CD14-positive monocyte (primary cell): Measurements from ENCODE around the gene CDH8. TPM values are rescaled to one million over a fixed set of nuclear protein-coding genes. Genes with fewer than 3 reads are reported as not detected.

ENCODE experiments used
- DNase-seq, 3 donors: peaks; one replicate each; pipeline ENCODE4 v3.0.0-alpha.2; 2011 to 2022
- H2AFZ ChIP-seq: 2 replicates; pipeline ENCODE4 v1.6.0; 2012; ENCODE audit warnings: mild to moderate bottlenecking, low read depth, low read length, inconsistent platforms; ENCODE audit not compliant: insufficient read depth, poor library complexity, severe bottlenecking
- H3K27ac ChIP-seq, 2 donors: 1 replicate in 1 of 2; 2 replicates in 1 of 2; pipeline ENCODE4 v1.5.1; 2012 to 2013; ENCODE audit warnings: low read length in 2 of 2, control low read depth in 1 of 2, inconsistent platforms in 1 of 2, low read depth in 1 of 2, mild to moderate bottlenecking in 1 of 2
- H3K27me3 ChIP-seq, 2 donors: one replicate each; pipeline versions ENCODE4 v1.6.0 to v1.6.1; 2011 to 2013; ENCODE audit warnings: low read length in 2 of 2; ENCODE audit not compliant: control insufficient read depth in 2 of 2, insufficient read depth in 2 of 2
- H3K36me3 ChIP-seq, 2 donors: replicated peaks in 1 of 2; 1 replicate in 1 of 2; 2 replicates in 1 of 2; pipeline versions ENCODE4 v1.5.1 to v1.6.1; 2012 to 2013; ENCODE audit warnings: low read length in 2 of 2, control low read depth in 1 of 2, inconsistent platforms in 1 of 2, mild to moderate bottlenecking in 1 of 2; ENCODE audit not compliant: insufficient read depth in 2 of 2, control insufficient read depth in 1 of 2
- H3K4me1 ChIP-seq, 2 donors: 1 replicate in 1 of 2; 2 replicates in 1 of 2; pipeline versions ENCODE4 v1.5.1 to v1.6.1; 2012 to 2013; ENCODE audit warnings: low read length in 2 of 2, control low read depth in 1 of 2, inconsistent platforms in 1 of 2, mild to moderate bottlenecking in 1 of 2, moderate library complexity in 1 of 2; ENCODE audit not compliant: insufficient read depth in 2 of 2, control insufficient read depth in 1 of 2
- H3K4me2 ChIP-seq: replicated peaks from 2 replicates; pipeline ENCODE3; 2012; ENCODE audit warnings: low read length, moderate library complexity, mild to moderate bottlenecking; ENCODE audit not compliant: poor library complexity, severe bottlenecking; ENCODE audit errors: extremely low read depth
- H3K4me3 ChIP-seq, 3 experiments: fragments of 200-600 bp in 1 of 3; sonication (generic) in 1 of 3; replicated peaks in 1 of 3; 1 replicate in 2 of 3; 2 replicates in 1 of 3; pipeline ENCODE4 v1.5.1; 2011 to 2013; ENCODE audit warnings: low read length in 3 of 3, mild to moderate bottlenecking in 3 of 3, control low read depth in 2 of 3, low read depth in 2 of 3, inconsistent platforms in 1 of 3, moderate library complexity in 1 of 3
- H3K79me2 ChIP-seq: 2 replicates; pipeline ENCODE4 v1.6.0; 2012; ENCODE audit warnings: mild to moderate bottlenecking, control low read depth, inconsistent platforms, low read length, moderate library complexity; ENCODE audit not compliant: insufficient read depth
- H3K9ac ChIP-seq: 2 replicates; pipeline ENCODE4 v1.6.0; 2017; ENCODE audit warnings: low read length, mild to moderate bottlenecking; ENCODE audit not compliant: insufficient read depth, poor library complexity, severe bottlenecking
- H3K9me3 ChIP-seq, 2 donors: replicated peaks in 1 of 2; 1 replicate in 1 of 2; 2 replicates in 1 of 2; pipeline versions ENCODE4 v1.5.1 to v1.6.1; 2012 to 2013; ENCODE audit warnings: low read length in 2 of 2, control low read depth in 1 of 2; ENCODE audit not compliant: control insufficient read depth in 1 of 2, insufficient read depth in 1 of 2
- H4K20me1 ChIP-seq: 2 replicates; pipeline ENCODE4 v1.6.0; 2012; ENCODE audit warnings: mild to moderate bottlenecking, low read length, control low read depth, moderate library complexity; ENCODE audit not compliant: insufficient read depth
- H3K27ac Mint-ChIP-seq, 7 donors: one replicate each; pipeline ENCODE4 v1.8.0; 2020; ENCODE audit warnings: mild to moderate bottlenecking in 7 of 7, mixed read lengths in 7 of 7, moderate library complexity in 6 of 7, inconsistent platforms in 2 of 7
- H3K27me3 Mint-ChIP-seq, 3 donors: one replicate each; pipeline ENCODE4 v1.8.0; 2021 to 2022; ENCODE audit warnings: low read depth in 3 of 3, mild to moderate bottlenecking in 3 of 3, mixed read lengths in 3 of 3, moderate library complexity in 3 of 3, inconsistent platforms in 1 of 3
- H3K36me3 Mint-ChIP-seq, 2 donors: one replicate each; pipeline ENCODE4 v1.8.0; 2020; ENCODE audit warnings: mixed read lengths in 2 of 2, inconsistent platforms in 1 of 2, mild to moderate bottlenecking in 1 of 2
- H3K4me1 Mint-ChIP-seq: one replicate; pipeline ENCODE4 v1.8.0; 2020; ENCODE audit warnings: mild to moderate bottlenecking, mixed read lengths
- H3K4me3 Mint-ChIP-seq, 2 donors: one replicate each; pipeline ENCODE4 v1.8.0; 2020; ENCODE audit warnings: mild to moderate bottlenecking in 2 of 2, mixed read lengths in 2 of 2, moderate library complexity in 1 of 2
- H3K9me3 Mint-ChIP-seq, 7 donors: one replicate each; pipeline ENCODE4 v1.8.0; 2020 to 2022; ENCODE audit warnings: mixed read lengths in 7 of 7, mild to moderate bottlenecking in 6 of 7, moderate library complexity in 6 of 7, inconsistent platforms in 2 of 7
- CTCF ChIP-seq: fragments of 200-600 bp; IDR thresholded peaks from one replicate; pipeline ENCODE4 v1.8.0; 2022; ENCODE audit warnings: antibody characterized with exemption, mild to moderate bottlenecking
- WGBS: methylation state at CpG from one replicate; pipeline ENCODE4 v1.1.5; 2013; ENCODE audit warnings: missing lambda C conversion rate; ENCODE audit not compliant: insufficient coverage; 5-methylcytosine and 5-hydroxymethylcytosine counted together
- intact Hi-C, 2 donors: fragments of 100-400 bp; cut with micrococcal nuclease; formaldehyde crosslinking; loops; one replicate each; pipeline versions ENCODE4 v1.15.0 to v1.15.1; 2023
- polyA plus RNA-seq, 3 donors: library from polyadenylated mRNA; depleted of rRNA in 1 of 3; unstranded in 2 of 3; stranded (reverse) in 1 of 3; fragments of 300-500 nt in 2 of 3; fragments of >200 nt in 1 of 3; fragmentation: Illumina TruSeq in 2 of 3; gene quantifications; 1 replicate in 2 of 3; 2 replicates in 1 of 3; pipeline ENCODE4 v1.2.3, GENCODE V29; 2012 to 2021

Gene CDH8
- polyA plus RNA-seq, 3 donors, result not detected

GRCh38 chr16:62051942-62052341 is 15.7 kb upstream of the CDH8 start:
- TF ChIP-seq CTCF, result no peak
- Mint-ChIP-seq H3K4me1 (no peaks in the 10 kb centered on the region), H3K36me3 (no peaks in the 10 kb centered on the region), H3K27ac (no peak overlapping the region), H3K4me3 (no peak overlapping the region), H3K27me3 (peaks cover 0 to 2% (median 0%) of the 10 kb centered on the region in 3 donors), H3K9me3 (peaks cover 0 to 7% (median 0%) of the 10 kb centered on the region in 7 donors)
- H4K20me1 ChIP-seq, result no peaks in the 10 kb centered on the region
- H2AFZ ChIP-seq, result no peak overlapping the region
- intact Hi-C loops, result no loop called here
- H3K4me2 ChIP-seq, result no peak overlapping the region
- H3K4me1 ChIP-seq, result no peaks in the 10 kb centered on the region
- no peaks in the 10 kb centered on the region for H3K9me3 ChIP-seq
- no peaks in the 10 kb centered on the region for H3K36me3 ChIP-seq
- 50% methylated on average over 1 of the region's 4 CpGs for WGBS
- DNase-seq, result no peak
- H3K27me3 ChIP-seq, result no peaks in the 10 kb centered on the region
- H3K27ac ChIP-seq, result no peak overlapping the region
- no peak overlapping the region for H3K4me3 ChIP-seq
- no peaks in the 10 kb centered on the region for H3K79me2 ChIP-seq
- no peak overlapping the region for H3K9ac ChIP-seq

GRCh38 chr16:62050793-62051192 is 14.6 kb upstream of the CDH8 start:
- Mint-ChIP-seq H3K27me3 (peaks cover 0 to 2% (median 0%) of the 10 kb centered on the region in 3 donors), H3K27ac (no peak overlapping the region), H3K9me3 (peaks cover 0 to 7% (median 0%) of the 10 kb centered on the region in 7 donors), H3K4me1 (no peaks in the 10 kb centered on the region), H3K36me3 (no peaks in the 10 kb centered on the region), H3K4me3 (no peak overlapping the region)
- Histone ChIP-seq H3K4me3 (no peak overlapping the region), H4K20me1 (no peaks in the 10 kb centered on the region), H3K9ac (no peak overlapping the region), H3K9me3 (no peaks in the 10 kb centered on the region), H3K27ac (no peak overlapping the region), H3K4me2 (no peak overlapping the region), H3K36me3 (no peaks in the 10 kb centered on the region), H2AFZ (no peak overlapping the region), H3K4me1 (no peaks in the 10 kb centered on the region), H3K79me2 (no peaks in the 10 kb centered on the region), H3K27me3 (no peaks in the 10 kb centered on the region)
- intact Hi-C loops, result no loop called here
- no peak for DNase-seq
- WGBS, result no CpG with 5 or more reads among the region's 3 CpGs
- TF ChIP-seq CTCF, result no peak
